Bronchial epithelial cell (primary cell): Measurements from ENCODE around the gene TMEFF2. TPM values are rescaled to one million over a fixed set of nuclear protein-coding genes. Genes with fewer than 3 reads are reported as not detected.

Experiments
- DNase-seq: peaks from one replicate; pipeline ENCODE4 v3.0.0-alpha.2; 2010; ENCODE audit warnings: low read depth
- FAIRE-seq: peaks from 2 replicates; lab custom pipeline; 2011; peaks lifted over from hg19 to GRCh38; lab: Jason Lieb, UNC
- H3K27me3 ChIP-seq: 2 replicates; pipeline ENCODE4 v1.5.1; 2011; ENCODE audit warnings: low read length; ENCODE audit not compliant: control insufficient read depth, insufficient read depth
- H3K36me3 ChIP-seq: 2 replicates; pipeline ENCODE4 v1.5.1; 2011; ENCODE audit warnings: low read length; ENCODE audit not compliant: control insufficient read depth, insufficient read depth
- H3K4me3 ChIP-seq: 2 replicates; pipeline ENCODE4 v1.5.1; 2011; ENCODE audit warnings: mild to moderate bottlenecking, low read depth, low read length, control low read depth
- total RNA-seq: library from RNA; depleted of rRNA; stranded (reverse); fragments of >200 nt; gene quantifications from 2 replicates; pipeline ENCODE4 v1.2.1, GENCODE V29; 2014
- TF ChIP-seq, protein P1 (sequence below): IDR thresholded peaks from 2 replicates; pipeline ENCODE4 v1.5.1; 2011; ENCODE audit warnings: mild to moderate bottlenecking, moderate library complexity, low read length, control low read depth, inconsistent platforms; ENCODE audit not compliant: insufficient read depth, severe bottlenecking

The TMEFF2 gene
- total RNA-seq, 1 donor from 2014 or later: not detected

DNA sequence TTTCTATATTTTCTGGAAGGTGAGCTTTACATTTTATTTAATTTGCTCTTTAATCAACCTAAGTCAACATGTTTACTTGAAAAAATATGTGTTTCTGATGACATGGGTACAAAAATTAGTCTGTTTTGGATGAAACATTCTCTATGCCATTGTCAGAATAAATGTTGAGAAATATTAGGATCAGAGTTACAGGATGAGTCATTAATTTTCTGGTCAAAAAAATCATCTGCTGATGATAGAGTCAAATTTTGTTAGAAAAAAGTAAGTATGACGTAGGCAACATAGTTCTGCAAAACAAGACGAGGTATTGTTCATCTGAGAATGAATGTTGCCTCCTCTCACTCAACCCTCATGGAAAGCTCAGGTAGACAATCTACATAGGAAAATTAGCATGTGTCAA lies 240.3 kb downstream of the TMEFF2 start:
- no peak overlapping the region for H3K4me3 ChIP-seq
- FAIRE-seq (no peak), DNase-seq (peak; percentile 21)
- no peaks in the 10 kb centered on the region for H3K36me3 ChIP-seq
- H3K27me3 ChIP-seq: no peaks in the 10 kb centered on the region
- TF ChIP-seq, protein P1, sequence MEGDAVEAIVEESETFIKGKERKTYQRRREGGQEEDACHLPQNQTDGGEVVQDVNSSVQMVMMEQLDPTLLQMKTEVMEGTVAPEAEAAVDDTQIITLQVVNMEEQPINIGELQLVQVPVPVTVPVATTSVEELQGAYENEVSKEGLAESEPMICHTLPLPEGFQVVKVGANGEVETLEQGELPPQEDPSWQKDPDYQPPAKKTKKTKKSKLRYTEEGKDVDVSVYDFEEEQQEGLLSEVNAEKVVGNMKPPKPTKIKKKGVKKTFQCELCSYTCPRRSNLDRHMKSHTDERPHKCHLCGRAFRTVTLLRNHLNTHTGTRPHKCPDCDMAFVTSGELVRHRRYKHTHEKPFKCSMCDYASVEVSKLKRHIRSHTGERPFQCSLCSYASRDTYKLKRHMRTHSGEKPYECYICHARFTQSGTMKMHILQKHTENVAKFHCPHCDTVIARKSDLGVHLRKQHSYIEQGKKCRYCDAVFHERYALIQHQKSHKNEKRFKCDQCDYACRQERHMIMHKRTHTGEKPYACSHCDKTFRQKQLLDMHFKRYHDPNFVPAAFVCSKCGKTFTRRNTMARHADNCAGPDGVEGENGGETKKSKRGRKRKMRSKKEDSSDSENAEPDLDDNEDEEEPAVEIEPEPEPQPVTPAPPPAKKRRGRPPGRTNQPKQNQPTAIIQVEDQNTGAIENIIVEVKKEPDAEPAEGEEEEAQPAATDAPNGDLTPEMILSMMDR: no peak

DNA sequence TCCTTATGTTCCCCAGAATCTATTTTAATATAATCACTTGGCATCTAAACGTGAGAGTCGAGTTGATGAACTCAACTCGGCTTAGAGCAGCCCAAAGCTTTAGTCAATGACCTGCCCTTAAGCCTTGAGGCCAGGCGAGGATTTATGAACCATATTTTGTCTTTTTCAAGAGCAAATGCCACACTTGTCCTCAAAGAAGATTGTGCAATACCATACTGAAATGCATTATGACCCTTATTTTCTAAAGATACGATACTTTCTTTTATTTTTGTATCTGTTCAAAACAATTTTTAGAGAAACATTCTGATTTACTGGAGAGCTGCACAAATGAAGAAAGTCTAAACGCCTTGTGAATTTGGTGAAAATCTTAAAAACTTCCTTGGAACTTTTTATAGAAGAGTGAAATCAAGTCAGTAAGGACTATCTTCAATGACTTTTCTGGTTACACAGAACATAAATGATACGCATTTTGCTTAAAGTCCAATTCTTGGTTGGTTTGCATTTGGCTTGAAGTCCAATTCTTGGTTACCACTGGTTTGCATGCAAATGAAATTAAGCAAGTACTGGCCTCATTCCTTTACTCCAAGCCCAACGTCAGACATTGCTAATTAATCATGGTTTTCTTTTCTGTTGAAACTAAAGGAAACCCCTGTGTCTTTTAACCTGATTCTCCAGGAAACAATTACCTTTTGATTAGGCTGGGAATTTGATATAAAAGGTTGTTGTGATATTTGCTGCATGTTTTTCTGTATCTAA lies 242.0 kb downstream of the TMEFF2 start:
- H3K4me3 ChIP-seq: no peak overlapping the region
- DNase-seq: no peak
- TF ChIP-seq, protein P1: no peak
- H3K36me3 ChIP-seq: no peaks in the 10 kb centered on the region
- H3K27me3 ChIP-seq: no peaks in the 10 kb centered on the region
- FAIRE-seq: no peak

DNA sequence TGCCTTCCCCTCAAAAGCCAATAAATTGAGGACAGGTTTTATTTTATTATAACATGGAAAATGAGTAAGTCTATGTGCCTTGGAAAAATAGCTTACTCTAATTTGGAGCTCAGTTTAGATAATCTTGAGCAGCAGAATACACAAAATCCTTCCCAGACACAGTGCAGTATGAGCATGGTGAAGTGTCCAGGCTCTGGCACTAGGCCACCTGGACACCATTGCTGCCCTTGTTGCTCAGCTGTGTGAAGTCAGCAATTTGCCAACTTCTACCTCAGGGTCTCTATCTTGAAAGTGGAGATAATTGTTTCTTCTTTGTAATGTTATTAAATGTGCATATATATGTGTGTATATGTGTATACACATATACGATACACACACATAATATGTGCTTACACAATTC lies 242.9 kb downstream of the TMEFF2 start:
- no peak overlapping the region for H3K4me3 ChIP-seq
- DNase-seq (no peak), FAIRE-seq (no peak)
- TF ChIP-seq, protein P1: no peak
- H3K27me3 ChIP-seq: no peaks in the 10 kb centered on the region
- no peaks in the 10 kb centered on the region for H3K36me3 ChIP-seq

DNA sequence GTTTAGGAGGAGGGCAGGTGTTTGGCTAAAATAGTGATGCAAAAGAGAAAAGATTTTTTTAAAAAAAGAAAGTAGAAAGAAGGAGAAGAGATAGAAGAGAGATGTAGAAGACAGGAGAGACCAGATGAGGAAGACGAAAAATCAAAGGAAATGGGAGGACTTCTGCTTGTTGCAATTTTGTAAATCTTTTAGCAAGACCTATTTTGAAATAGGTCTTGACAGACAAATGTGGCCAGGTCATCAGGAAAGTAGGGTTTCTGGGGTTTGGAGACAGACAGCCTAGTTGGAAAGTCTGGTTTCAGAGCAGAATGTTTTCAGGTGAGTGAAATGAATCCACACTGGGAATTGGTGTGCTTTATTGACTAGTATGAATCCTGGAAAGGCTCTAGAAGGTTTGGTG lies 243.4 kb downstream of the TMEFF2 start:
- Histone ChIP-seq H3K27me3 (no peaks in the 10 kb centered on the region), H3K36me3 (no peaks in the 10 kb centered on the region), H3K4me3 (no peak overlapping the region)
- FAIRE-seq (no peak), DNase-seq (no peak)
- TF ChIP-seq, protein P1: no peak

DNA sequence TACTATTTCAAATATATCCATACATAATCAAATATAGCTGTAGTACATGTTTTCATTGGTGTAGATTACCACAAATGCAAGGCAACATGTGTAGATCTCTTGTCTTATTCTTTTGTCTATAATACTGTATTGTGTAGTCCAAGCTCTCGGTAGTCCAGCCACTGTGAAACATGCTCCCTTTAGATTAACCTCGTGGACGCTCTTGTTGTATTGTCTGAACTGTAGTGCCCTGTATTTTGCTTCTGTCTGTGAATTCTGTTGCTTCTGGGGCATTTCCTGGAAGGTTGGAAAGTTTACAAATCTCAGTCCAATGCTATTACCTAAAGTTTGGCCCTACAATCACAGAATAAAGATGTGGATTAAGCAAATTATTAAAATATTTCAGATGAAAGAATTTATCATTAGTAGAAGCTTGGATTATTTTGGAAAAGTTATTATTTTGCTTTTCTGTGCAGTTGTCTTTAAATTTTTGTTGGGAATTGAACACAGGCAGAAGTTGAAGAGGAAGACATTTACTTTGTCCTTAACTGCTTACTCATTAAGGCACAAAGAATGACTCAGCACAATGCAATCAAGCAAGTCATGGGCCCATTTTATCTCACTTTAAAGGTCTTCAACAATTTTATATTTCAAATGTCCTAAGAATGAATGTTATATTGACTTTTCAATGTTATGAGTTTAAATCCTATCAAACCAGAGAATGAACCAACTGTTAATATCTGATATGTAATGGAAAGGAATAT lies 244.4 kb downstream of the TMEFF2 start:
- Histone ChIP-seq H3K36me3 (no peaks in the 10 kb centered on the region), H3K4me3 (no peak overlapping the region), H3K27me3 (no peaks in the 10 kb centered on the region)
- peak; percentile 62 for DNase-seq
- no peak for FAIRE-seq
- TF ChIP-seq, protein P1: no peak
